Right hindlimb (tissue), 1 donor: Measurements from ENCODE around the gene B3GAT1.

Source experiments
- DNase-seq: peaks from one replicate; pipeline ENCODE4 v3.0.0-alpha.2; 2018

B3GAT1 gene

DNA sequence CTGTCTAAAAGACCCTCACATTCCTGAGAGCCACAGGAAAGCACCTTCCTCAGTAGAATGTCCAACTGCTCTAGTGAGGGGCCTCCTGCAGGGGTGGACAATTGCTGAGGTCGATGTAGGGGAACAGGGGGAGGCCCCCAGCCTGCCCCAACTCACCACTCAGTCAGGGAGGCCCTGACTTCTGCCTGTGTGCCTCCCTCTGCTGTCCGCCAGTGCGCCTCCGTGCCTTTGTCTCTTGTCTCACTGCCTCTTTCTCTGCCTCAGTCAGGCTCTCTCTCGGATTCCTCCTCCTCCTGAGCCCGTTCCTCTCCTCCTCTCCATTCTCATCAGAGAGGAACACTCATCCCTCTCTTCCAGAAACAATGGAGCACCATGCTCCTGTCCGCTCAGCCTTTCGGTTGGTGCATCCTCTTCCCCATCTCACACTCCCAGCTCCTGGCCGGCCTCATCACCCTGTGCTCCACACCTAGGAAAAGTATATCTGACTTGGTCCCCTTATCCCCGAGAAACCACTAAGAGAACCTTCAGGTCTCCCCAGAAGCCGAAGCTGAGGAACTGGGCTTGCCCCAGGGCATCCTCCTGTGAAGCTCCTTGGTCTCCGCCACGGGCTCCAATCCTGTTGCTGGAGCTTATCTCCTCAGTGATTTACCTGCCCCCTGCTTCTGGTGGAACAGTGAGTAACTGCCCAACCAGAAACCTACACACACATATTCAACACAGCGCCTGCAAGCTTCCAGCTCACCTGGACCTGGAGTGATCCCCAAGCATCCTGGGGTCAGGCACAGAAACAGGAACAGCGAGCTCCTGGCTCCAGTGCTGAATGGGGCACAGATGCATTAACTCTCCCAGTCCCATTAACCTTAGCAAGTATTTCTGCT, 2.3 kb downstream of the B3GAT1 start:
- no peak for DNase-seq

DNA sequence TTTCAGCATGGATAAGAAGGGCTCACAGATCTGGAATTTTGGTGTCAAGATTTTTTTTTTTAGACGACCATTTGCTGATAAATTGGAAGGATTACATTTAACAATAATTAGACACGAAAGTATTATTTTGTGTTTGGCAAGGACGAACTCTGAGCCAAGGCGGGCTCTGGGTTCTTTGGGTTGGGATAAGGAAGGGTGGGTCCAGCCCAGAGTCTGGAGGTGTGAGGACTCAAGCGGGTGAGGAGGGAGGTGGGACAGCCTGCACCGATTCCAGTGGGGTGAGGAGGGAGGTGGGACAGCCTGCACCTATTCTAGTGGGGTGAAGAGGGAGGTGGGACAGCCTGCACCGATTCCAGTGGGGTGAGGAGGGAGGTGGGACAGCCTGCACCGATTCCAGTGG, 4.1 kb downstream of the B3GAT1 start:
- DNase-seq: no peak

DNA sequence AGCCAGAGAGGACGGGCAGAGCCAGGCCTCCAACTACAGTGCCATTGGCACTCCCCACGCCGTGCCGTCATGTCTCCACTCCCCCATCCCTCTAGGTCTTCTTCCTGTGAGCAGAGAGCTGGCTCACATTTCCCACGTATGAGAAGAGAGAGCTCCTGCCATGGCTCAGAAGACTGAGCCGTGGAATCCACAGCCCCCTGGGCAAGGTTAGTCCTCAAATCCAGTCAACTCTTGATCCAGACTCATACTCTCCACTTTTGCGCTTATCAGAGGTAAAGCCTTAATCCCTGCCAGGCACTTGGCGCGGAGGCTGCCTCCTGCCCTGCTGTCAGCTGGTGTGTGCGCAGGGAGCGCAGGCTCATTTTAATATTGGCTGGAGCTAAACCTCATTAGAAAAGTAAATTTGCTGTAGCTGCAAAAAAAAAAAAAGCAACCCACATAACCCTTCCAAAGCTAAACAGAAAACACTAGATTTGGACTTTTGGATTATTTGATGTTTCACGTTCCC, 4.7 kb downstream of the B3GAT1 start:
- no peak for DNase-seq

DNA sequence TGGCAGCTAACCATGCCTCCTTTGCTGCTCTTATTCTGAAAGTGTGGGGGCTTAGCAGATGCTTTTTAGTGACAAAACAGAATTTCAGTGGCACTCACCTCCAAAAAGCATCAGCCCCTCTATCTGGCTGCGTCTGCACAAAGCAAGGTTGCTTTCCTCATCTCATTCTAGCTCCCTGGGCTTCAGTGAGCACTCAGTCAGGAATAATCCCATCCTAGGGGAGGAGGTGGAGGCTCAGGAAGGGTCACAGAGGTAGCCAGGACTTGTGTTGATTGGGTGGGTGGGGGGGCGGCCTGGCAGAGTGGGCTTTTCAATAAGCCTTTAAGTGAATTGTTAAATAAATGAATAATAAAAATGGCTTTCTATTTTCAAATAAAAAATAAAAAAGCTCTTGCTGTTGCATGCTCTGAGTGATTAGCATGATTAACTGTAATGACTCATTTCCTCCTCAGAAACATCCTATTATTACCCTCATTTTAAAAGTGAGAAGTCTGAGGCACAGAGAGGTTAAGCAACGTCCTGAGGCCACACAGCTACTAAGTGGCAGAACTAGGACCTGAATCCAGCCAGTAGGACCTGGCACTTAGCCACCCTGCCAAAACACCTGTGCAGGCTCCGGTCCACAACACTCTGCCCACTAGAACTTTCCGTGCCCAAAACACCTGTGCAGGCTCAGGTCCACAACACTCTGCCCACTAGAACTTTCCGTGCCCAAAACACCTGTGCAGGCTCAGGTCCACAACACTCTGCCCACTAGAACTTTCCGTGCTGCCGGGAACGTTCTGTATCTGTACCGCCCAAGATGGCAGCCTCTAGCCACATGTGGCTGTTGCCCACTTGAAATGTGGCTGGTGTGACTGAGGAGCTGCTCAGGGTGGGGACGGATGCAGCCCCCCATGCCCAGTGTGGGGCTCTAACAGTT, 5.5 kb downstream of the B3GAT1 start:
- DNase-seq: no peak

DNA sequence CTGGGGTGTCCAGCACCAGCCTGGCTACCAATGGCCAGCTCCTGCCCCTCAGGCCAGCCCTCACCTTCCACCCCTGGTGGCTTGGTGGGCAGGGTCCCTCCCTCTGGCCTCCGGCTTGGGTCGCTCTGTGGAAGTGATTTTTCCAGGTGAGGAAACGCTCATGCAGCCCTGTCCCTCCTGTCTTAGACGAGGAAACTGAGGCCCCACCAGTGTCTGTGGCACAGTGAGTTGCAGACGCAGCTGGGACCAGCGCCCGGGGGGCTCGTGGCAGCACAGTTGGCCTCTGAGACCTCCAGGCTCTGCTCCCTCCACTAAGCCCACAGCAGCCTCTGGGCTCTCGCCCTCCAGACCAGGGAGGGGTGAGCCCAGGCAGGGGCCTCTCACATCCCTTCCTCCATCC, 6.2 kb downstream of the B3GAT1 start:
- DNase-seq: no peak

DNA sequence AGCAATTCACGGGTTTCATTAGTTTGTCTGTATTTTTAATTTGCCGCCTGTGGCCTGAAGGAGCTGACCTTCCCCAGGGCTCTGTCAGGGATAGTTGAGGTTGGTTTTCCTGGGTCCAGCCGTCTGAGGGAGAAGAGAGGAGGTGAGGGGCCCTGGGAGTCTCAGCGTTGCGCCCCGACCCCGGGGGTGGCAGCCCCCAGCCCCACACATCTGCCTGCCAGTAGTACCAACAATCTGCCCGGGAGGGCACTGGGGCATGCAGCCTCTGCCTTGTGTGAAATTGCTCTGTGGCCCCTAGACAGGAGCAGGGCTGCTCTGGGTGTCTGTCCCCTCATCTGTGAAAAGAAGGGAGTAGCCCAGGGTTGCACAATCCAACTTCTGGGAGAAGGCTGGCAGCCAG, 6.6 kb downstream of the B3GAT1 start:
- DNase-seq: no peak

DNA sequence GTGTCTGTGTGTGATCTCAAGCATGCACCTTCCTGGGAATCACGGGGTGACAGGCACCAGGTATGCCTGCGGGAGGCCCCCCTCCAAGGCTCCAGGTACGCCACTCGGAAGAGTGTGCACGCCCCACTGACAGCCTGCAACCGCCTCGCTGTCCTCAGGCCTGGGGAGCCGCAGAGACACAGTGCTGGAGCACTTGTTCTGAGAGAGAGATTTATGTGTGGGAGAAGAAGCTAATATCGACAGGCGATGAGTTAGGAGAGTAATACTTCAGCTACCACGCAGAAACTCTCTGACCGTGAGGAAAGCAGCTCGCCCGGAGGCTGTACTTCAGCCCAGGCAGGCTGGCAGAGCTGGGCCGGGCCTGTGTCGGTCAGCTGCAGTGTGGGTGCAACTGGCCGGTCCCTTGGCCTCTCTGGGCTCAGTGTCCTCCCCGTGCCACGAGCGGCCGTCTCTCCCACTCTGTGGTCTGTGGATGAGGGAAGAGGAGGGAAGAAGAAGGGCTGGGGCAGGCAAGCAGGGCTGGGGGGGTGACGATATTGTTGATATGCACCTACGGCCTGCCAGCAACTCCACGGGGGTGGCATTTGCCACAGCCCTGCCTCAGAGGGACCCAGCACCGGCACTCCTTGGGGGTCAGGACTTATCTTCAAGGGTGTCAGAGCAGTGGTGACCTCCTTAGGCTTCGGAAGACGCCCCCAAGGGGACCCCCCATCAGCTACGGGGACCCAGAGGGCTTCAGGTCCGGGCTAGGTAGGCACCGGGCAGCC, 7.3 kb downstream of the B3GAT1 start:
- no peak for DNase-seq

DNA sequence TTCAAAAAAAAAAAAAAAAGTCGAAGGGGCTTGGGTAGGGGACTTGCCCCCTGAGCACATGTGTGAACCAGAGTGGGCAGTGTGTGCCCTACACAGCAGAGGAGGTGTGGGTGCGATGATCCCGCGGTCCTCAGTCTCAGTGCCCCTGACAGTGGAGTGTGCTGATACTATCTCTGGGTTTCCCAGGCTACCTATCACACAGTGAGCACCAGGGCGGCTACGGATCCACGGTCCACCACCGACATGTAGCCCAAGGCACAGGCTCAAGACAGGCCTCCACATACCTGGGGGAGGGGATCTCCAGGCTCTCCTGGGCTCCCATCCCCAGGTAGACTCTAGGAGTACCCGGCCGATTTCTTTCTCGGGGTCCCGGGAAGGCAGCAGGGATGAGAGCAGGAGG, 9.1 kb downstream of the B3GAT1 start:
- no peak for DNase-seq

DNA sequence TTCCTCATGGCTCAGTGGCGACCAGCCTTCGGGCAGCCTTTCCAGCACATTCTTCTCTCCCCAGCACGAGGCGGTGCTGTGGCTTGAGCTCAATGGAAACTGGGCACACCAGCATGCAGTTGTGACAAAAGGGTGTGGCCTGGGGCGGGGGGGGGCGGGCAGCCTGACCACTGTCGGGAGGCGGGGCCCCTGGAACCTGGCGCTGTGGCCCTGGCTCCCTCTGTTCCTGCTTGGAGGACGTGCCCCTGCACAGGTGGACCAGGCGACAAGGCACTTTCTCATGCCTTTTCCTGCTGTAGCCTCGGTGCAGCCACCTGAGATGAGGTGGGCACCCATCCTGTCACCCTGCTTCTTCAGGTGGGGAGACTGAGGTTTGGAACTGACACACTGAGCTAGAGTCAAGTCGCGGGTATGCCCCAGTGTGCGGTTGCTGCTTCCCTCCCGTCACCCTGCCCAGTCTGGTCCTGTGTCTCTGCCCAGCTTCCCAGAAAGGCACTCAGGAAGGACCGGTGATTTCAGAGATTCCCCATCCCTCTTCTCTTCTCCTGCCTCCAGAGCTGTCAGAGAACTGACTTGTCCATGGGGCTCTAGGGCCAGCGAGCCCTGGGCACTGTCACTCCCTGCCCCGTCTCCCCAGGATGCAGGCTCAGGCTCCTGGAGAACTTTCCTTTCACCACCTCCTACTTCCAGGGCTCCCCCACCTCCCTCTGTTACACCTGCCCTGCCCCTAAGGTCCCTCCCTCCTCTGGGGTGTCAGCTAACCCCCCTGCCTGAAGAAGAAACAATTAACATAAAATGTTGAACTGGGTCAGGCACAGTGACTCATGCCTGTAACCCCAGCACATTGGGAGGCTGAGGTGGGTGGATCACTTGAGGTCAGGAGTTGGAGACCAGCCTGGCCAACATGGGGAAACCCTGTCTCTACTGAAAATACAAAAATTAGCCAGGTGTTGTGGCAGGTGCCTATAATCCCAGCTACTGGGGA, 9.9 kb downstream of the B3GAT1 start:
- DNase-seq: no peak

DNA sequence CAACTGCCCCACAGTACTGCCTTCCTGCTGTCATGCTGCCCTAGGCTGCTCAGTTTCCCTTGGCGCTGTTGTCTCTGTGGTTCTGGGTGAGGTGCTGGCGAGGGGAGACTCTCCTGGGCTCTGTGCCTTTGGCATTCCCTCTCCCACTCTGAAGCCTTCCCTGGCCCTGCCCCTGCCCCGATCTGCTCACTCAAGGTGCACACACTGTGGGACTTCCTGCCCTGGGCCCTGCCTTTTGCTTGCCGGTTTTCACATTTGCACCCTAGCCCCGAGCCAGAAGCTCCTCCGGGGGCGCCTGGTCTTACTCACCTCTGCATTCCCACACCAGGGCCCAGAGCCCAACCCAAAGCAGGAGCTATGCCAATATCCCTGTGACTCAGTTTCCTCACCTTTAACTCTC, 12.0 kb downstream of the B3GAT1 start:
- DNase-seq: no peak

DNA sequence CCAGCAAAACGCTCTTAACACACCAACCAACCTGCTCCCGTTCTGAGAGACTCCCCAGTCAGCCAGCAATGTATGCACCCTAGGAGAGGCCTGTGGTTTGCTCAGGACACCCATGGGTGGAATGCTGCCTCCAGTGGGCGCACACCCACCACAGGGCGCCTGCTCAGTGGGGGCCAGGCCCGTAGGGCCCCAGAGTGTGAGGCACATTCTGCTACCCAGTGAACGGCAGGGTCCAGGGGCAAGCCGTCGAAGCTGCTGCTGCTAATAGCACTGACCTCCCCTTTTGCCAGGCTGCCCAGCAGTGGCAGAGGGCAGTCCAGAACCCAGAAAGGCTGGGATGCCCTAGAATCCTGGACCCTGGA, 12.8 kb downstream of the B3GAT1 start:
- no peak for DNase-seq

DNA sequence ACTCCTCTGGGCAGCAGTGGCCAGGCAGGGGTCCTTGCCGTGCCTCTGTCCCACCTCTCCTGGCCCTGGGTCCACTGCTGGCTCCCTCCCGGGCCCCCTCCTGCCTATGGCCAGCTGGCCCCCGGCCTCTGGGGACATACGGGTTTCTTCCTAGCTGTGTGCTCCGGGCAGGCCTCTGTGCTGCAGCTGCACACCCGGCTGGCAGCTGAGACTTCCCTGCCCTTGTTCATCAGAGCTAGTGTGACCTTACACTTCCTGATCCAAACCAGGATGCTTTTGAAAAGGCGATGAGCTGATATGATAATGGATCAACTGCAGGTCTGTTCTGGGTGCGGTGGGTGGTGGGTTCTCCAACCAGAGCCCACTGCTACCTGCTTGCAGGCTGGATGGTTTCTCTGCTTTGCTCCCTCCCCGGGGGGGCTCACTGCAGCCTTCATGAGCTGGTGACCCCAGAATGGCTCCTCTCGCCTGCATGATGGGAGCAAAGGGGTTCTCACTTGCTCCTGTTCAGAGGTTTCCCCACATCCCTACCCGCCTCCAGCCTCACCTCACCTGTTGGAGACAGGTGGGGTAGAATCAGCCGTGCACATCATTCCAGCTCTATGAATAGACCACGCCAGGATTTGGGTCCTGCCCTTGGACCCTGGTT, 13.3 kb downstream of the B3GAT1 start:
- DNase-seq: no peak

DNA sequence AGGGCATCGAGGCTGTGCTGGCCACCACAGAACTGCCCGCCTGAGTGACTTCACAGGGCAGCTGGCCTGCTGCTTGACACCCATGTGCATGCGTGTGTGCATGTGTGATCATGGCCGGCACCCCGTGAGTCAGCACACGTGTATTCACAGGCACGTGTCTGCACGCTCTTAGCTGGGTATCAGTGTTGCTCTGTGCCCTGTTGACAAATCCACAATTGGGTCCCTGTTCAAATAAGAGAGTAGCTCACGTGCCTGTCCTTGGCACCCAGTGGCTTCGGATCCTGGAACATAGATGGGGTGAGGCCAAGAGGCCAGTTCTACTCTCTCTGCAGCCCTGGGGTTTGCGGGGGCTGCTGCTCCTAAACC, 14.0 kb downstream of the B3GAT1 start:
- DNase-seq: no peak

DNA sequence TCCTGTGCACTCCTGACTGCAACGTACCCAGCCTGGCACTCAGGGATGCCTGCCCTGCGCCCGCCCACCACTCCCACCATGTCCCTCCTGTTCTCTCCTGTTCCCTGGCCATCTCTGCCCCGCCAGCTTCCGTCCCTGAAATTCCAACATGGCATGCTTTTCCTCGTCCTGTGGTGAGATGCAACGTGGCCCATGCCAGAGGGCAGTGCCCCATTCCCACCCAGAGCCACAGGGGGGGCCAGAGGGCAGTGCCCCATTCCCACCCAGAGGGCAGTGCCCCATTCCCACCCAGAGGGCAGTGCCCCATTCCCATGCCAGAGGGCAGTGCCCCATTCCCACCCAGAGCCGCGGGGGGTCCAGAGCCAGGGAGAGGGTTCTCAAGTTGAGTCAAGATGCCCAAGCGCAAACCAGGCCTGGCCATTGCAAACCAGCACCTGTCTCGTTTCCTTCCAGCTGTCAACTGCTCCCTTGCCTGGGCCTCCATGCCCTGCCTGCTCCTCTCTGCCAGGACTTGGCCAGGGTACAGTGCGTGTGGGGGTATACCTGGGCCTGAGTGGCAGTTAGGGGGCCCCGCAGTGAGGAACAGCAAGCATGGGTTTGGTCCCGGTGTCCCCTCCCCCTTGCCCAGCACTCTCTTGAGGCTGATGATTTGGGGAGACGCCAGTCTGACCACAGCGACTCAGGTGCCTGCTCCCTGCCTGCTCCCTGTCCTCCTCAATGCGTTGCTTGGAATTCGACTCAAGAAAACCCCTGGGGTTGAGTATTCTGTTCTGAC, 14.6 kb downstream of the B3GAT1 start:
- DNase-seq: no peak

DNA sequence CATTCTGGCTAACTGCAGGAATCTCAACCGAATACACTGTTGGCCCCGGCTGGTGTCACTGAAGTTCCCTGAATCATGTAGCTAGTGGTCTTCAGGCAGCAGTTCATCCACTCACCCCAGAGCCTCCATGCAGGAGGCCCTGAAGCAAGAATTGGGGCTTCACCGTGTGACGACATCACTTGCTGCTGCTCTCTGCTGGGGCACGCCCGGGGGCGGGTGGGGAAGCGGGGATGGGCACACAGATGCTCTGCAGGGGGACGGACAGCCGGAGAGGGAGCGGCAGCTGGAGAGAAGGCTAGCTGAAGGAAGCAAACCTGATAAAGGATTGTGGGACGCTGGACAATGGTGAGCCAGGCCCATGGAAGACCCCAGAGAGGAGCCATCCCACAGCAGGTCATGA, 17.0 kb downstream of the B3GAT1 start:
- DNase-seq: no peak

DNA sequence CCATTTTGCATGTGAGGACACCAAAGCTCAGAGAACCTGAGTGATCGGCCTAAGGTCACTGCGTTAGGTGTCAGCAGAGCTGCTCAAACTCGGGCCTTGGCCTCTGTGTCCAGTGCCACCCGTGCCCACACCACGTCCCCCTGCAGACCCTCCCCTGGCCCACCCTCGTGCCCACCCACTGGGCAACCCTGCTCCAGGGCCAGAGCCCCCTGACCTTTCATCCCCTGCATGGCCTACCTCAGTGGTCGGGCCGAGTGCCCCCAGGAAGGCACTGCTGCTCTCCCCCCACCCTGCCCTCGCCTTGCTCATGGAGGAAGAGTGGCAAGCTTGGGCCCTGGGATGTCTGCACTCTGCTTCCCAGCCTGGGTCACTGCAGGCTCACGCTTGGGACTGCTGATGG, 17.7 kb downstream of the B3GAT1 start:
- no peak for DNase-seq

DNA sequence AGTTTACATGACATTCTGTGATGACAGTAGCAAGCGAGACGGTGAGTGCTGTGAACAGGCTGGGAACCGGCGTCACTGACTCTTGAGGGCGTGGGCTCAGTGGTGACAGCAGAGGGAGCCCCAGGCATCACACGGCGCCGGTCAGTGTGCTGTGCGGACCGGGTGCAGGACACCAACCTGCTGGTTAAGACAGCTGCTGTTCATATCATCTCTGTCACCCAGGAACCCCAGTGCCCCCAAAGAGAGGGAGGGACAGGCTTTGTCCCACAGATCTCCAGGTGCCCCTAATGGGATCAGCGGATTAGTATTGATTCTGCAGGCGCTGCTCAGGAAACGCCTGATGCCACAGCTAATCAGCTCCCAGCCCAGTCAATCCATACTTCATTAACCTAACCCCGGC, 18.4 kb downstream of the B3GAT1 start:
- no peak for DNase-seq

DNA sequence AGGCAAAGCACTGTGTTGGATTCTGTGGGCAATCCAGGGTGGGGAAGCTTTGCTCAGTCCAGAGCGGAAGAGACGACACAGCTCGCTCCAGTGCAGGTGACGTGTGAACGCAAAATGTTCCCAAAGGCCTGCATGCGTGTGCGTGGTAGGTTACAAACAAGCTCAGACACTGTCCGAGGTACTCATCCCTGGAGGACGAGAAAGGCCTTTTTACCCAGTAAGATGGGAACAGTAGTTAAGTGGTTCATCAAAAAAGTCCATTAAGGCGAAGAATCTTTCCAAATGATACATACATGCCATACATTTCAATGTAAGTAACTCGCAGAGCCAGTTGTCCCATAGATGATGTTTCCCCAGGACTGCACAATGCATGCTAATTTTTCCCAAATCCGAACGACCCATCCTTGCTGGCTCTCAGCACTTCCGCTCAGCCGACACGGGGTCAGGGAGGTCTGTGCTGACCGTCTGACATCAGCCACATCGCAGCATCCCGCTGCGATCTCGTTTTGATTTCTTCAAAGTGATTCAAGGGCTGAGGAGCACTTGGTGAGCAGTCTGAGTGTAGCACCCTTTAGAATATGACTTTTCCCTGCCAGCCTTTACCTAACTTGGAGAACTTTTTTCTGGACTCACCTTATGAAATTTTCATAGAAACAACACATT, 19.0 kb downstream of the B3GAT1 start:
- DNase-seq: no peak

DNA sequence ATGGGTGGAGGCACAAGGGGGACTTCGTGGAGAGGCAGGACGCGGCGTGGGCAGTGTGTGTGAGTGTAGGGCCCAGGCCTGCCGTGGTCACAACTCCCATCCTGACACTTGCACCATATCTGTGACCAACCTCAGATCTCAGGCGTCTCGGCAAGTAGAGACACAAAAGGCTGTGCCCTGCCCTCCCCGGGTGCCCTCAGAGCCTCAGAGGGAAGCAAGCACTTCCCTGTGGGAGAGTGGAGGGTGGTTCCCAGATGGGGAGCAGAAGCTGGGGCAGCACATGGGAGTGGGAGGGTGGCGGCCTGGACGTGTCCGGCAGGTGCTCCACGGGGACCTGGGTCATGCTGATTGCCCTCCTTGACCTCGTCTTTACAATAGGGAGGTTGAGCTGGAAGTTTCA, 20.4 kb downstream of the B3GAT1 start:
- no peak for DNase-seq
